Measurements from ENCODE around the gene CASKIN1.
"Not testable (repeated sequence)": the region's sequence is repeated elsewhere in the genome, so short reads cannot be mapped to it uniquely, and the experiment has no call there.

Gene CASKIN1

GRCh38 chr16:2196162-2196980, at the start of gene CASKIN1:
Gene CASKIN1, minus strand, starts transcription at chr16:2196605. Its CDS starts 173 bp downstream, at chr16:2196432.
- no peak for DNase-seq

GRCh38 chr16:2244926-2245795, 48.8 kb upstream of the CASKIN1 start:
- DNase-seq = no peak

GRCh38 chr16:2244301-2244700, 47.9 kb upstream of the CASKIN1 start:
- DNase-seq = no peak

GRCh38 chr16:2243781-2244180, 47.4 kb upstream of the CASKIN1 start:
- DNase-seq = no peak

GRCh38 chr16:2243031-2243528, 46.7 kb upstream of the CASKIN1 start:
- DNase-seq = no peak

- DNase-seq = no peak
These were observed 46.2 kb upstream of the CASKIN1 start for GRCh38 chr16:2242598-2242997.

GRCh38 chr16:2240331-2240730, 43.9 kb upstream of the CASKIN1 start:
- DNase-seq = not testable (repeated sequence)

- DNase-seq = no peak
These were observed 42.7 kb upstream of the CASKIN1 start for GRCh38 chr16:2238838-2239675.

GRCh38 chr16:2238150-2238837, 41.9 kb upstream of the CASKIN1 start:
- DNase-seq = no peak

- no peak for DNase-seq
These were observed 41.2 kb upstream of the CASKIN1 start for GRCh38 chr16:2237493-2238149.

- DNase-seq = no peak
These were observed 40.7 kb upstream of the CASKIN1 start for GRCh38 chr16:2237102-2237482.

- no peak for DNase-seq
These were observed 40.1 kb upstream of the CASKIN1 start, which contains the start of gene DNASE1L2 for GRCh38 chr16:2236337-2237101. Gene DNASE1L2, plus strand, starts transcription at chr16:2236444. Its CDS starts 373 bp downstream, at chr16:2236817.

GRCh38 chr16:2235695-2236336, 39.4 kb upstream of the CASKIN1 start:
- DNase-seq = no peak

GRCh38 chr16:2235234-2235651, 38.8 kb upstream of the CASKIN1 start:
- no peak for DNase-seq

- no peak for DNase-seq
These were observed 38.4 kb upstream of the CASKIN1 start for GRCh38 chr16:2234813-2235170.

- DNase-seq = no peak
These were observed 37.7 kb upstream of the CASKIN1 start for GRCh38 chr16:2233872-2234812.

- DNase-seq = no peak
These were observed 36.8 kb upstream of the CASKIN1 start for GRCh38 chr16:2233046-2233775.

All from NCI-H1092 (cell line).